Neural cell (in vitro differentiated cells): ENCODE results near the gene MICAL2. TPM values are rescaled to one million over a fixed set of nuclear protein-coding genes. Genes with fewer than 3 reads are reported as not detected.

ENCODE experiments used
- H2AFZ ChIP-seq: fragments of 200-600, 300-800 bp; sonication (generic), shearing (Covaris generic); 2 replicates; pipeline ENCODE4 v1.6.0; 2014; ENCODE audit warnings: low read depth, mild to moderate bottlenecking, antibody characterized with exemption, low read length, moderate library complexity
- H3F3A ChIP-seq: fragments of 200-600 bp; shearing (Covaris generic); 2 replicates; pipeline ENCODE4 v1.6.1; 2016; ENCODE audit warnings: mild to moderate bottlenecking, moderate library complexity, mixed read lengths, antibody characterized with exemption, low read length; ENCODE audit not compliant: insufficient read depth, poor library complexity, severe bottlenecking
- H3K27ac ChIP-seq: fragments of 200-600, 300-800 bp; sonication (generic), shearing (Covaris generic); 2 replicates; pipeline ENCODE4 v1.5.1; 2014; ENCODE audit warnings: mild to moderate bottlenecking, low read length, moderate library complexity
- H3K27me3 ChIP-seq: fragments of 300-800, 200-600 bp; sonication (generic), shearing (Covaris generic); 2 replicates; pipeline ENCODE4 v1.6.0; 2014; ENCODE audit warnings: mild to moderate bottlenecking, low read depth, low read length, moderate library complexity; ENCODE audit not compliant: insufficient read depth
- H3K36me3 ChIP-seq: fragments of 300-800, 200-600 bp; sonication (generic), shearing (Covaris generic); 2 replicates; pipeline ENCODE4 v1.5.1; 2014; ENCODE audit warnings: mild to moderate bottlenecking, antibody characterized with exemption, low read length, moderate library complexity; ENCODE audit not compliant: insufficient read depth
- H3K4me2 ChIP-seq: fragments of 300-800, 200-600 bp; sonication (generic), shearing (Covaris generic); 2 replicates; pipeline ENCODE4 v1.6.0; 2014; ENCODE audit warnings: mild to moderate bottlenecking, low read length
- H3K4me3 ChIP-seq: fragments of 300-800, 200-600 bp; sonication (generic), shearing (Covaris generic); 2 replicates; pipeline ENCODE4 v1.5.1; 2014; ENCODE audit warnings: mild to moderate bottlenecking, low read length, moderate library complexity
- H3K79me2 ChIP-seq: fragments of 200-600 bp; shearing (Covaris generic); replicated peaks from 2 replicates; pipeline ENCODE4 v1.6.0; 2014; ENCODE audit warnings: mild to moderate bottlenecking, low read length, moderate library complexity; ENCODE audit not compliant: insufficient read depth
- H3K9ac ChIP-seq: fragments of 300-800, 200-600 bp; sonication (generic), shearing (Covaris generic); 2 replicates; pipeline ENCODE4 v1.6.1; 2016; ENCODE audit warnings: mild to moderate bottlenecking, low read length, mixed read lengths
- H3K9me2 ChIP-seq: fragments of 200-600 bp; shearing (Covaris generic); 2 replicates; pipeline ENCODE4 v1.6.1; 2016; ENCODE audit warnings: mild to moderate bottlenecking, low read length, mixed read lengths; ENCODE audit not compliant: insufficient read depth
- H3K9me3 ChIP-seq: fragments of 200-600, 300-800 bp; sonication (generic), shearing (Covaris generic); 2 replicates; pipeline ENCODE4 v1.6.1; 2016; ENCODE audit warnings: mild to moderate bottlenecking, mixed run types, low read length, moderate library complexity, mixed read lengths
- H4K20me1 ChIP-seq: fragments of 200-600 bp; shearing (Covaris generic); 2 replicates; pipeline ENCODE4 v1.6.1; 2016; ENCODE audit warnings: mild to moderate bottlenecking, mixed run types; ENCODE audit not compliant: insufficient read depth
- EP300 ChIP-seq: fragments of 450-650 bp; conservative IDR thresholded peaks from 2 replicates; pipeline ENCODE4 v1.6.1; 2014; ENCODE audit warnings: antibody characterized with exemption, mild to moderate bottlenecking, moderate library complexity; ENCODE audit not compliant: poor library complexity, severe bottlenecking
- EZH2 ChIP-seq: fragments of 200-600, 300-800 bp; shearing (Covaris generic), sonication (generic); IDR thresholded peaks from 2 replicates; pipeline ENCODE4 v1.6.1; 2014; ENCODE audit warnings: antibody characterized with exemption, low read length, borderline replicate concordance, mild to moderate bottlenecking; ENCODE audit not compliant: insufficient read depth, poor library complexity, severe bottlenecking
- MXI1 ChIP-seq: fragments of 450-650 bp; conservative IDR thresholded peaks from 2 replicates; pipeline ENCODE4 v1.6.1; 2014; ENCODE audit warnings: antibody characterized with exemption, mild to moderate bottlenecking; ENCODE audit not compliant: poor library complexity, severe bottlenecking
- POLR2AphosphoS5 ChIP-seq: IDR thresholded peaks from 2 replicates; pipeline ENCODE4 v1.6.1; 2012
- RAD21 ChIP-seq: fragments of 450-650 bp; conservative IDR thresholded peaks from 2 replicates; pipeline ENCODE4 v1.6.1; 2014; ENCODE audit warnings: antibody characterized with exemption, mild to moderate bottlenecking, moderate library complexity
- SMC3 ChIP-seq: fragments of 450-650 bp; conservative IDR thresholded peaks from 2 replicates; pipeline ENCODE4 v1.6.1; 2014; ENCODE audit warnings: antibody characterized with exemption, mild to moderate bottlenecking, moderate library complexity; ENCODE audit not compliant: poor library complexity
- TAF1 ChIP-seq: IDR thresholded peaks from 2 replicates; pipeline ENCODE4 v1.6.1; 2012; ENCODE audit warnings: low read depth
- polyA plus RNA-seq: library from polyadenylated mRNA; depleted of rRNA; stranded (reverse); fragments of >200 nt; gene quantifications from 2 replicates; pipeline ENCODE4 v1.2.3, GENCODE V29; 2014
- TF ChIP-seq, protein P1 (sequence below): fragments of 450-650 bp; IDR thresholded peaks from 2 replicates; pipeline ENCODE4 v1.5.1; 2014; ENCODE audit warnings: antibody characterized with exemption, mild to moderate bottlenecking, moderate library complexity; ENCODE audit not compliant: poor library complexity, severe bottlenecking
- TF ChIP-seq, protein P2 (sequence below): IDR thresholded peaks from 2 replicates; pipeline ENCODE4 v1.6.1; 2012; ENCODE audit warnings: borderline replicate concordance

MICAL2 gene
- polyA plus RNA-seq, 1 donor from 2014 or later, result 2.2 TPM

- TF ChIP-seq EP300 (no peak), POLR2AphosphoS5 (no peak)
Measured at GRCh38 chr11:12249590-12250260, 139.3 kb downstream of the MICAL2 start (continued).

DNA sequence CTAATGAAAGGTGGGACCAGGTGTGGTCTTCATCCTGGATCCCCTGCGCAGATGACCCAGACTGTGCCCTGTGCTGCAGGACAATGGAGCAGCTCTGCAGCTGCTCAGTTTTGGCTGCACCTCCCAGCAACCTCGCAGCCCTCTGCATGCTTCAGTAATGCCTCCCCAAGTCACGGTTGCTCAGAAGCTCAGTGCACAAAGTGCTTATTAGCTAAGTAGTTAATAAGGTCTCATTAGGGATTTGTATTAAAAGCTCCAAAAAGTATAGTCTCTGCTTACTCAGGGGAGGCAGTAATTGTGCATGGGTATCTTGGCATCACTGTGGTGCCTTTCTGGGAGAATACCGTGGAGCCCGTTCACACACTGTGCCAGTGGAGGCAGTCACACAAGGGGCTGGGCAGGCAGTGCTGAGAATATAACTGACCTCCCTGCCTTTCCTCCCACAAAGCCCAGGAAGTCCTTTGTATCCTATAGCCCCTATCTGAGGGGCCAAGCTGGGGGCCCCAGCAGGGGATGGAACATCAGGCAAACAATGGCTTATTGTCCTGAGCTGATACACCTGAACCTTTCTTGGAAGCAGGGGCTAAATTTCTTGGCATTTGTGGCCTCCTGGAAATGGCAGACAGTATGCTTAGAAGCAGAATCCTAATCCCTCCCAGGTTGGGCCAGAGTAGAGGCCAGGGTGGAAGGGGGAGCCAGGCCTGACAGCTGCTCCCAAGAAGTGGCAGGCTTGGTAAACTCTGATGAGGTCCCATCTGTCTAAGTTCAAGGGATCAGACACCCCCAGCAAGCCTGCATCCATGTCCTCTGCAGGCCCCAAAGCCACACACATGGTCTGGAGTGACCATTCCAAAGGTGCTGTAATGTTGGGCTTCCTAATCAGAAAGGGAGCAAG lies 141.5 kb downstream of the MICAL2 start:
- Histone ChIP-seq H3K4me3 (no peak overlapping the region), H3K9me3 (no peaks in the 10 kb centered on the region), H3K79me2 (no peaks in the 10 kb centered on the region), H3K36me3 (no peaks in the 10 kb centered on the region), H3F3A (no peaks in the 10 kb centered on the region), H3K27ac (no peak overlapping the region), H3K27me3 (no peaks in the 10 kb centered on the region), H3K9ac (no peak overlapping the region), H4K20me1 (no peaks in the 10 kb centered on the region), H3K9me2 (no peaks in the 10 kb centered on the region), H2AFZ (no peak overlapping the region), H3K4me2 (no peak overlapping the region)
- no peak for TF ChIP-seq SMC3
- TF ChIP-seq MXI1, result no peak
- TF ChIP-seq POLR2AphosphoS5, result no peak
- TF ChIP-seq, protein P1, sequence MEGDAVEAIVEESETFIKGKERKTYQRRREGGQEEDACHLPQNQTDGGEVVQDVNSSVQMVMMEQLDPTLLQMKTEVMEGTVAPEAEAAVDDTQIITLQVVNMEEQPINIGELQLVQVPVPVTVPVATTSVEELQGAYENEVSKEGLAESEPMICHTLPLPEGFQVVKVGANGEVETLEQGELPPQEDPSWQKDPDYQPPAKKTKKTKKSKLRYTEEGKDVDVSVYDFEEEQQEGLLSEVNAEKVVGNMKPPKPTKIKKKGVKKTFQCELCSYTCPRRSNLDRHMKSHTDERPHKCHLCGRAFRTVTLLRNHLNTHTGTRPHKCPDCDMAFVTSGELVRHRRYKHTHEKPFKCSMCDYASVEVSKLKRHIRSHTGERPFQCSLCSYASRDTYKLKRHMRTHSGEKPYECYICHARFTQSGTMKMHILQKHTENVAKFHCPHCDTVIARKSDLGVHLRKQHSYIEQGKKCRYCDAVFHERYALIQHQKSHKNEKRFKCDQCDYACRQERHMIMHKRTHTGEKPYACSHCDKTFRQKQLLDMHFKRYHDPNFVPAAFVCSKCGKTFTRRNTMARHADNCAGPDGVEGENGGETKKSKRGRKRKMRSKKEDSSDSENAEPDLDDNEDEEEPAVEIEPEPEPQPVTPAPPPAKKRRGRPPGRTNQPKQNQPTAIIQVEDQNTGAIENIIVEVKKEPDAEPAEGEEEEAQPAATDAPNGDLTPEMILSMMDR, result no peak
- TF ChIP-seq EZH2, result no peak
- TF ChIP-seq RAD21, result no peak
- TF ChIP-seq EP300, result no peak
- TF ChIP-seq TAF1, result no peak
- TF ChIP-seq, protein P2, sequence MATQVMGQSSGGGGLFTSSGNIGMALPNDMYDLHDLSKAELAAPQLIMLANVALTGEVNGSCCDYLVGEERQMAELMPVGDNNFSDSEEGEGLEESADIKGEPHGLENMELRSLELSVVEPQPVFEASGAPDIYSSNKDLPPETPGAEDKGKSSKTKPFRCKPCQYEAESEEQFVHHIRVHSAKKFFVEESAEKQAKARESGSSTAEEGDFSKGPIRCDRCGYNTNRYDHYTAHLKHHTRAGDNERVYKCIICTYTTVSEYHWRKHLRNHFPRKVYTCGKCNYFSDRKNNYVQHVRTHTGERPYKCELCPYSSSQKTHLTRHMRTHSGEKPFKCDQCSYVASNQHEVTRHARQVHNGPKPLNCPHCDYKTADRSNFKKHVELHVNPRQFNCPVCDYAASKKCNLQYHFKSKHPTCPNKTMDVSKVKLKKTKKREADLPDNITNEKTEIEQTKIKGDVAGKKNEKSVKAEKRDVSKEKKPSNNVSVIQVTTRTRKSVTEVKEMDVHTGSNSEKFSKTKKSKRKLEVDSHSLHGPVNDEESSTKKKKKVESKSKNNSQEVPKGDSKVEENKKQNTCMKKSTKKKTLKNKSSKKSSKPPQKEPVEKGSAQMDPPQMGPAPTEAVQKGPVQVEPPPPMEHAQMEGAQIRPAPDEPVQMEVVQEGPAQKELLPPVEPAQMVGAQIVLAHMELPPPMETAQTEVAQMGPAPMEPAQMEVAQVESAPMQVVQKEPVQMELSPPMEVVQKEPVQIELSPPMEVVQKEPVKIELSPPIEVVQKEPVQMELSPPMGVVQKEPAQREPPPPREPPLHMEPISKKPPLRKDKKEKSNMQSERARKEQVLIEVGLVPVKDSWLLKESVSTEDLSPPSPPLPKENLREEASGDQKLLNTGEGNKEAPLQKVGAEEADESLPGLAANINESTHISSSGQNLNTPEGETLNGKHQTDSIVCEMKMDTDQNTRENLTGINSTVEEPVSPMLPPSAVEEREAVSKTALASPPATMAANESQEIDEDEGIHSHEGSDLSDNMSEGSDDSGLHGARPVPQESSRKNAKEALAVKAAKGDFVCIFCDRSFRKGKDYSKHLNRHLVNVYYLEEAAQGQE, result no peak

DNA sequence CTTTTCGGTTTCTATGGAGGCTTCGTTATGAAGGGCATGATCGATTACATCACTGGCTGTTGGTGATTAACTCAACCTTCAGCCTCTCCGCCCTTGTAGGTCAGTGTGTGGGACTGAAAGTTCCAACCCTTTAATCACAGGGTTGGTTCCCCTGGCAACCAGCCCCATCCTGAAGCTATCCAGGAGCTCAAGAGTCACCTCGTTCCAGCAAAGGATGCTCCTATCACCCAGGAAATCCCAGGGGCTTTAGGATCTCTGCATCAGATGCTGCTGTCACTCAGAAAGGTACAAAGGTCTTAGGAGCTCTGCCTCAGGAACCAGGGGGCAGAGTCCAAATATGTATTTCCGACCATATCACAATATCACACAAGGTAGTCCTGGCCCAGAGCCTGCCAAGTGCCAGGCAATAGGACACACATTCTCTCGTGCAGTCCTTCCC lies 143.5 kb downstream of the MICAL2 start:
- no peak for TF ChIP-seq TAF1
- no peak for TF ChIP-seq MXI1
- no peak for TF ChIP-seq RAD21
- TF ChIP-seq EP300, result no peak
- no peak for TF ChIP-seq SMC3
- no peak for TF ChIP-seq EZH2
- TF ChIP-seq, protein P1, result no peak
- no peak for TF ChIP-seq POLR2AphosphoS5
- TF ChIP-seq, protein P2, result no peak
- H3K79me2 ChIP-seq, result no peaks in the 10 kb centered on the region
- no peak overlapping the region for H3K9ac ChIP-seq
- H3K9me3 ChIP-seq, result no peaks in the 10 kb centered on the region
- no peaks in the 10 kb centered on the region for H4K20me1 ChIP-seq
- no peaks in the 10 kb centered on the region for H3K36me3 ChIP-seq
- no peak overlapping the region for H3K4me3 ChIP-seq
- H2AFZ ChIP-seq, result no peak overlapping the region
- H3F3A ChIP-seq, result no peaks in the 10 kb centered on the region
- no peaks in the 10 kb centered on the region for H3K9me2 ChIP-seq
- no peak overlapping the region for H3K4me2 ChIP-seq
- H3K27ac ChIP-seq, result no peak overlapping the region
- no peaks in the 10 kb centered on the region for H3K27me3 ChIP-seq
